GM03348 (cell line): ENCODE results near the gene MEI1.

Experiments used
- DNase-seq: peaks from one replicate; pipeline ENCODE4 v3.0.0; 2012; ENCODE audit warnings: low spot score

The MEI1 gene

GRCh38 chr22:41782316-41782715 lies 83.0 kb downstream of the MEI1 start:
- DNase-seq, result no peak

DNA sequence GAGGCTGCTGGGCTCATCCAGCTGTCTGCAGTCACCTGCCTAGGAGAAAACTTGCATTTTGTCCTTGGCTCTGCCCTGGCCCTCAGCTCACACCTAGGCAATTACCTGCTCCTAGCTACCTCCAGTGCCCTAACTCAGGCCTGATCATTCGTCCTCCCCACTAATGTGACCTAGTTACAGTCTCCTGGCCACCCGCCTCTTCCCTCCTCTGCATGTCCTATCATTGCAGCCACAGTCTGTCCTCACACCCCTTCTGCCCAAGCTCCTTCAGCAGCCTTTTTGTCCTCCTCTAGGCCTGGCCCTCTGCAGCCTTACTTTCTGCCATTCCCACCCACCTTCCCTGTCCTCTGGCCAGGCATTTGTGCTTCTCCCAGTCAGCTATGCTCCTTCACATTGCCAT lies 83.4 kb downstream of the MEI1 start:
- DNase-seq, result no peak

DNA sequence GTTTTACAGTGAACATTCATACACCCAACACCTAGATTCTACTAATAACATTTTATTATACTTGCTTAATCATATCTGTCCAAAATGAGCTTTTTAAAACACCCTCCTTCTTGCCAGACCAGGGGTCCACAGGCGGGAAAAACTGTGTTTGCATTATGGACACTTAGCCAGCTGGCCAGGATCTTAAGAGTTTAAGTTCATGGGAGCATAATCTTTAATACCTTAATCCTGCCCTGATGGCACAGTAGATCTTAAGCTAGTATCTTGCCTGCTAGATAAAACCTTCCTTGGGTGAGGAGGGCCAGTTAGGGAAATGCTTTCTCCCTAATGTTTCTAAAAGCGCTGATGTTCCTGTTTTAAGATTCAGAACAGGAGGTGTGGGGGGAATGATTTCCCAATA lies 88.0 kb downstream of the MEI1 start:
- DNase-seq, result no peak

DNA sequence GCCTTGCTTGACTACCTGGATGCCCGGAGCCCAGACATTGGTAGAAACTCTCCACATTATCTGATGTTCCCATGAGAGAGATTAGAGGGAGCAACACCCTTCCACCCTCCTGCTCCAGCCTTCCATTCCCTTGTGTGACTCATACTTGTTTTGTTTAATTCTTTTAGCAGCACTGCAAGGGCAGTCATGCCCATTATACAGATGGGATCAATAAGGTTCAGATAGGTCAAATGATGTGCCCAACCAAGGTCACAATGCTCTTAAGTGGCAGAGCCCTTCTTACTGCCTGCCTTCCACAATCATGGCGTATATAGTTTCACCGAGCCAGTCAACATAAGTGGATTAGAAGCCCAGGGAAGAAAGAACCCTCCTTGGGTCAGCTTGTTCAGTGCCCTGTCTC lies 94.6 kb downstream of the MEI1 start:
- no peak for DNase-seq

- no peak for DNase-seq
These were observed 99.4 kb downstream of the MEI1 start for GRCh38 chr22:41798736-41799135.

GRCh38 chr22:41799486-41800347 lies 100.4 kb downstream of the MEI1 start:
- DNase-seq, result peak; percentile 76

GRCh38 chr22:41800348-41801146 lies 101.2 kb downstream of the MEI1 start, which contains the start of gene CCDC134:
CCDC134 (plus strand) TSS chr22:41800679; CDS start chr22:41808891, 8,212 bp downstream.
- DNase-seq, result peak; percentile 99

DNA sequence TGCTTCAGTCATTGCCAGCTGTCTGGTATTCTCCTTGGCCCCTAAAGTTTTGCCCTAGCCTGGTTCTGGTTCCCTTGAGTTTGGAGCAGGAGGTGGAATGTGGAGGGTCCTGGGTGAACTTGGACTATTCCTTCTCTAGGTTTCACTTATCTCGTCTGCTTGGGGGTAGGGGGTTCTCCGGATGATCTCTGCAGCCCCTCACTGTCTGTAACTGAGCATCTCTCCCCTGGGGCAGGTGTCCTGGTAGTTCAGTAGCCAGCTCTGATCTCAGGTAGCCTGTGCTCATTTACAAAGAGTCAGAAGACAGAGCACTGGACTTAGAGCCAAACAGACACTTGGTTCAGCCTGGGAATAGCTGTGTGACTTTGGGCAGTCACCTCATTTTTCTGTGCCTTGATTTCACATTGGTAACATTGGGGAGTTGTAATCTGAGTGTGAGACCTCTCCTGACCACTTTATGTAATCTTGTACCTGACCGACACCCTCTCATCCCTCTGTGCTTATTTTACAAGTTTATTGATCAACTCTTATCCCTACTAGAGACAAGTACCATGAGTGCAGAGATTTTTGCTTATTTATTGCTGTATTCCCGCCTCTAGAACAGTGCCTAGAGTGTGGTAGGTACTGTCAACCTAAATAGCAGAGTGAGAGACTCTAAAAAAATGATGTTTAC lies 102.0 kb downstream of the MEI1 start:
- DNase-seq, result no peak

DNA sequence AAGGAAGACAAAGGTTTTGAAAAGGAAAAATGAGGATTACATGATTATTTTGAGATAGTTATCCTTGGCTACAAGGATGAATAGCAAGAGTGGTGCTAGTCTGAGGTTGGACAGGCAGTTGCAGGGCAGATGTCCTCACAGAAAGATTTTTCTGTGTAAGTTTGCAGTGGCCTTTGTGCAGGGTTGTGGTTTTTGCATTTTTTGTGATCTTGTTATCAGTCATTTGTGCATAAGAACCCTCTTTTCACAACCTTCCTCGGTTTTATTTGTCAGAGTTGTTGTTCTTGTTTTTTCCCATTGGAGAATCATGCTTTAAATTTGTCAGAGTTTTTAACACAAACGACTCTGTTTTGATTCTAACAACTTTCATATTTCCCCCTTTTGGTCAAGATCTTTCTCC lies 102.6 kb downstream of the MEI1 start:
- DNase-seq, result no peak

GRCh38 chr22:41805639-41806038 lies 106.3 kb downstream of the MEI1 start:
- no peak for DNase-seq

GRCh38 chr22:41808400-41808799 lies 109.1 kb downstream of the MEI1 start:
- no peak for DNase-seq

DNA sequence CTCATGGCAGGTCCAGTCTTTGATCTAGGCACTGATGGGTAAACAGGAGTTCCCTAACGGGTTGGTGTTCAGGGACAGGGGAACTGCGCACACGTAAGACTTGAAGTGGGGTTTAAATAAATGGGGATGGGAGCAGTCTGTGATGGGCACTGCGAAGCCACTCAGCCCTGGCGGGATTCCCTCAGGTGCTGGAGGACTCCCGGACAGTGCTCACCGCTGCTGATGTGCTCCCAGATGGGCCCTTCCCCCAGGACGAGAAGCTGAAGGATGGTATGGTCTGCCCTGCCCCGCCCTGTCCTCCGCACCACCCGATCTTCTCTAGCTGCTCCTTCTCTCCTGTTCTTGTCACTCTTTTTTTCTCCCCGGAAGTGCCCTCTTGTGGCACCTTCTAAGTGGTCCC lies 110.7 kb downstream of the MEI1 start:
- no peak for DNase-seq

DNA sequence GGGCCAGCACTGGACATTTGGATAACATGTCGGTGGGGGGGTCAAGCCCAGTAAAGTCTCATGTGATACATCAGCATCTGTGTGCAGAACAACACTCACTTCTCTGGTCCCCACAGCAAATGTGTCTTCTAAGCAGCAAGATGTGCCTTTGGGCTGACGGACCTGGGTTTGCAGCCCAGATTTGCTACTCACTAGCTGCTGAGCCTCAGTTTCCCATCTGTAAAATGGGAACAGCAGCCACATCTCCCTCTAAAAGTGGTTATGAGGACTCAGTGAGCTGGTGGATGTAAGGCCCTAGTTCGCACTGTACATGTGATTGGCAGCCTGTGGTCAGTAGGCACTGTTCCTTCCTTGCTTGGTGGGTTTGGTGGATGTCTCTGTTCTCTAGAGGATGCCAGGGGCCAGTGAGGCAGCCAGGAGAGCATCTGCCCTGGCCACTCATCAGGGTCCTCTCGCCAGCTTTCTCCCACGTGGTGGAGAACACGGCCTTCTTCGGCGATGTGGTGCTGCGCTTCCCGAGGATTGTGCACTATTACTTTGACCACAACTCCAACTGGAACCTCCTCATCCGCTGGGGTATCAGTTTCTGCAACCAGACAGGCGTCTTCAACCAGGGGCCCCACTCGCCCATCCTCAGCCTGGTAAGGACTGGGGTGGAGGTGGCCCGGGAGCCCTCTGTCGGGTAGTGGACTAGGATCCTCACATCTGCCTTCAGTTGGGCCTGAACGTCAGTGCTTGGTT lies 113.7 kb downstream of the MEI1 start:
- no peak for DNase-seq

- no peak for DNase-seq
These were observed 114.6 kb downstream of the MEI1 start for GRCh38 chr22:41813726-41814410.

- DNase-seq, result no peak
These were observed 116.4 kb downstream of the MEI1 start for GRCh38 chr22:41815716-41816115.

DNA sequence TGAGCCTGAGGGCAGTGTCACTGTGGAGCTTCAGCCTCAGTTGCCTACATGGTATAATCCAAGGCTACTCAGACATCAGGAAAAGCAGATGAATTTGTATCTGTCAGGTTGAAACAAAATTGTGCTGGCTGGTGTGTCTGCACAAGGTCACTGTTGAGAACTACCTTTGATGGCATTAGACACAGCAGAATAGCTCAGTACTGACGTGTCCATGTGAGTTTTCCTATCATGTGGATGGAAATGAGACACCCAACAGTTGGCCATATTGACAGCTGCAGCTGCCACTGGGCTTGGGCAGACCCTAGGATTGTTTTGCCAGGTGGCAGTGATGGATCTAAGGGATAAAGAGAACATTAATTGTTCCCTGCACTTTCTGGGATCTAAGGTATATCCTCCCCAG lies 116.9 kb downstream of the MEI1 start:
- DNase-seq, result no peak

GRCh38 chr22:41816871-41817270 lies 117.6 kb downstream of the MEI1 start:
- DNase-seq, result no peak

DNA sequence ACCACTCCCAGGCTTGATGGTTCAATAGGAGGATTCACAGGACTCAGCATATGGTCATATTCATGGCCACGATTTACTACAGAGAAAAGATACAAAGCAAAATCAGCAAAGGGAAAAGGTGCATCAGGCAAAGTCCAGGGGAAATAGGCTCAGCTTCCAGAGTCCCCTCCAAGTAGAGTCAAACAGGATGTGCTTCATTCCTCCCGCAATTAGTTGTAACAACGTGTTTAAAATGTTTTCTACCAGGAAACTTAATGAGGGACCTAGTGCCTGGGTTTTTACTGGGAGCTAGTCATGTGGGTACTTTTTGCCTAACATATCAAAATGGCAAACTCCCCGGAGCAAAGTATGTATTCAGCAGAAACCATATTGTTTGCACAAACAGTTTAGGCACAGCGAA lies 118.7 kb downstream of the MEI1 start:
- no peak for DNase-seq

- no peak for DNase-seq
These were observed 119.3 kb downstream of the MEI1 start for GRCh38 chr22:41818596-41818995.

DNA sequence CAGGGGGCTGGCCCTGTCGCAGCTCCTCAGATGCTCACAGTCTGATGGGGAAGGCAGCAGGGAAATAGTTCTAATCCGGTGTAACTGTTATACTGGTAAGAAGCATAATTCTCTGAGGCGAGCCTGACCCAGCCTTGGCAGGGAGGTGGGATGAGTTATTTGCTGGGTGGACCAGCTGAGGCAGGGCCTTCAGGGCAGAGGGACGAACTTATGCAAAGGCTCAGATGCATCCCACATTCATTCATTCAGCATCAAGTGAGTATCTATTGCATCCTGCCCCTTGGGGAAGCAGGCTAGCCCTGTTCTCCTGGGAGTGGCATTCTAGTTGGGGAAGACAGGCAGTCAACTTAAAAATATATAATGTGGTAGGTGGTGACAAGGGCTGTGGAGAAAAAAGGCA lies 120.0 kb downstream of the MEI1 start:
- no peak for DNase-seq

DNA sequence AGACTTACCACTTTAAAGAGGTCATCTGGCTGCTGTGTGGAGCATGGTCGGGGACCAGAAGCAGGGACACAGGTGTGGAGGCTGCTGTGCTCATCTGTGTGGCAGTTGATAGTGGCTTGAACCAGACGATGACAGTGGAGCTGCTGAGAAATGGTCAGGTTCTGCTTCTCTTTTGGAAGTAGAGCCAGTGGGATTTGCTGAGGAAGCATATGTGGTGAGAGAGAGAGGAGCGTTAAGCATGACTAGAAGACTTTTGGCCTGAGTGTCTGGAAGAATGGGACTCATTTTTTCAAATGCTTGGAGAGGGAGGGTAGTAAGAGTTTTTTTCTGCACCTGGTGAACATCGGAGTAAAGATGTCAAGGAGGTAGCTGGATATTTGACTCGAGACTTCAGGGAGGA lies 121.1 kb downstream of the MEI1 start:
- no peak for DNase-seq
